SK-N-SH treated with all-trans-retinoic acid at 6 μM for 48 hours (cell line): ENCODE measurements around the gene SGPP1.

Experiments used
- ATAC-seq: fragments of 200-7000 bp; cut with Tn5 transposase; 3 replicates; pipeline ENCODE4 v1.9.1; 2020; ENCODE audit warnings: mild to moderate bottlenecking, moderate library complexity
- ARNTL ChIP-seq: fragments of 450-650 bp; formaldehyde crosslinking; IDR thresholded peaks from 2 replicates; pipeline ENCODE4 v1.5.0; 2020; ENCODE audit warnings: low read depth, mild to moderate bottlenecking, moderate library complexity, borderline replicate concordance
- CSDC2 ChIP-seq: fragments of 250-450 bp; sonication (Bioruptor Pico); IDR thresholded peaks from 2 replicates; pipeline ENCODE4 v1.5.0; 2020; ENCODE audit warnings: mild to moderate bottlenecking, moderate library complexity
- ESRRG ChIP-seq: fragments of 250-450 bp; sonication (Bioruptor Pico); IDR thresholded peaks from 2 replicates; pipeline ENCODE4 v1.6.1; 2021; ENCODE audit warnings: mild to moderate bottlenecking
- ISL1 ChIP-seq: fragments of 250-450 bp; sonication (Bioruptor Pico); IDR thresholded peaks from 2 replicates; pipeline ENCODE4 v2.1.2; 2022; ENCODE audit warnings: mild to moderate bottlenecking, moderate library complexity
- OSR1 ChIP-seq: fragments of 250-450 bp; sonication (Bioruptor Pico); IDR thresholded peaks from 2 replicates; pipeline ENCODE4 v1.8.0; 2022; ENCODE audit warnings: moderate library complexity, mild to moderate bottlenecking, inconsistent platforms
- PPARA ChIP-seq: fragments of 250-450 bp; sonication (Bioruptor Pico); IDR thresholded peaks from 2 replicates; pipeline ENCODE4 v1.5.0; 2020; ENCODE audit warnings: mild to moderate bottlenecking, borderline replicate concordance
- RARB ChIP-seq: fragments of 250-450 bp; sonication (Bioruptor Pico); IDR thresholded peaks from 2 replicates; pipeline ENCODE4 v1.8.0; 2021; ENCODE audit warnings: mild to moderate bottlenecking, moderate library complexity
- SNAI2 ChIP-seq: fragments of 250-450 bp; sonication (Bioruptor Pico); IDR thresholded peaks from 2 replicates; pipeline ENCODE4 v1.5.0; 2020; ENCODE audit warnings: mild to moderate bottlenecking, moderate library complexity
- TCF4 ChIP-seq: fragments of 250-450 bp; sonication (Bioruptor Pico); IDR thresholded peaks from 2 replicates; pipeline ENCODE4 v1.8.0; 2021; ENCODE audit warnings: mild to moderate bottlenecking, moderate library complexity, borderline replicate concordance
- TOX ChIP-seq: fragments of 250-450 bp; sonication (Bioruptor Pico); IDR thresholded peaks from 2 replicates; pipeline ENCODE4 v1.8.0; 2021; ENCODE audit warnings: mild to moderate bottlenecking, moderate library complexity, borderline replicate concordance
- ZC3H10 ChIP-seq: fragments of 250-450 bp; sonication (Bioruptor Pico); IDR thresholded peaks from 2 replicates; pipeline ENCODE4 v1.5.1; 2021; ENCODE audit warnings: mild to moderate bottlenecking, moderate library complexity
- ZFP3 ChIP-seq: fragments of 250-450 bp; sonication (Bioruptor Pico); IDR thresholded peaks from 2 replicates; pipeline ENCODE4 v1.5.0; 2020; ENCODE audit warnings: mild to moderate bottlenecking, moderate library complexity
- ZFP30 ChIP-seq: fragments of 450-650 bp; formaldehyde crosslinking; IDR thresholded peaks from 2 replicates; pipeline ENCODE4 v1.5.0; 2022; ENCODE audit warnings: mild to moderate bottlenecking, moderate library complexity
- ZNF565 ChIP-seq: fragments of 450-650 bp; formaldehyde crosslinking; conservative IDR thresholded peaks from 2 replicates; pipeline ENCODE4 v1.5.0; 2020; ENCODE audit warnings: low read depth, mild to moderate bottlenecking, moderate library complexity
- ZNF70 ChIP-seq: fragments of 450-650 bp; formaldehyde crosslinking; IDR thresholded peaks from 2 replicates; pipeline ENCODE4 v1.5.0; 2020; ENCODE audit warnings: mild to moderate bottlenecking, moderate library complexity
- ZNF8 ChIP-seq: fragments of 450-650 bp; formaldehyde crosslinking; IDR thresholded peaks from 2 replicates; pipeline ENCODE4 v1.5.0; 2020; ENCODE audit warnings: mild to moderate bottlenecking, moderate library complexity
- TF ChIP-seq, protein P1 (sequence below): fragments of 250-450 bp; sonication (Bioruptor Pico); IDR thresholded peaks from 2 replicates; pipeline ENCODE4 v1.8.0; 2020; ENCODE audit warnings: mild to moderate bottlenecking, moderate library complexity, borderline replicate concordance
- TF ChIP-seq, protein P2 (sequence below): fragments of 250-450 bp; sonication (Bioruptor Pico); IDR thresholded peaks from 2 replicates; pipeline ENCODE4 v1.5.1; 2021; ENCODE audit warnings: mild to moderate bottlenecking, moderate library complexity
- TF ChIP-seq, protein P3 (sequence below): fragments of 250-450 bp; sonication (Bioruptor Pico); IDR thresholded peaks from 2 replicates; pipeline ENCODE4 v1.5.1; 2020; ENCODE audit warnings: low read depth, mild to moderate bottlenecking, moderate library complexity
- TF ChIP-seq, protein P4 (sequence below): fragments of 250-450 bp; sonication (Bioruptor Pico); IDR thresholded peaks from 2 replicates; pipeline ENCODE4 v1.5.0; 2020; ENCODE audit warnings: mild to moderate bottlenecking, moderate library complexity

Gene SGPP1

DNA sequence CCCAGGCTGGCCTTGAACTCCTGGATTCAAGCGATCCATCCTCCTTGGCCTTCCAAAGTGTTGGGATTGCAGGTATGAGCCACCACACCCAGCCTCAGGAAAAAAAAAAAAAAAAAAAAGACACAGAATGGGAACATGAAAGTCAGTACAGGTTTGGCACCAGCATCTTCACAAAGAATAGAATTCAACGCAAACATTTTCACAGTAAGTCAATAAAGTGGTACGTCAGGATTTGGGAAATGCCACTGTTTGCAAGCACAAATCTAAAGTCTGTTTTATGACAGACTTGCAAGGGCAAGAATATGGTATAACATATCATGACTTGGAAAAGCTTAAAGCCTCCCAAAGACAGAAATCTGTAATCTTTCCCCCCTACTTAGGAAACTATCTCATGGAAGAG lies 51.2 kb downstream of the SGPP1 start:
- ATAC-seq = no peak
- no peak for TF ChIP-seq PPARA (CRISPR knock-in tag)
- TF ChIP-seq ZNF70 (CRISPR knock-in tag) = no peak

DNA sequence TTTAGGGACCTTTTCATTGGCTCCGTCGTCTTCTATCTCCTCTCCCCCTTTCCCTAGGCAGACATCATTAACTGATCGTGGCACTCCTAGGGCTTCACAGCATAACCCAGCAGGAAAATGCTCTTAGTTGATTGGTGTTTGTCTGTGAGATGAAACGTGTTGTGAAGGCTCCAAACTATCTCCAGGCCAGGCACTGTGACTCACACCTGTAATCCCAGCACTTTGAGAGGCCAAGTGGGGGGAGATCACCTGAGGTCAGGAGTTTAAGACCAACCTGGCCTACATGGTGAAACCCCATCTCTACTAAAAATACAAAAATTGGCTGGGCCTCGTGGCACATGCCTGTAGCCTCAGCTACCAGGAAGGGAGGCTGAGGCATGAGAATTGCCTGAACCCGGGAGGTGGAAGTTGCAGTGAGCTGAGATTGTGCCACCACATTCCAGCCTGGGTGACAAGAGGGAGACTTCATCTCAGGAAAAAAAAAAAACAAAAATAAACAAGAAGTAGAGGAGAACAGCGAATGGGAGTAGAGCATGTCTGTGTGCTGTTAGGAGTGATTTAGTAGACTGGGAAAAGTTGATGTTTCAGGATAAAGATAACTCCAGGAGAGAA lies 53.9 kb downstream of the SGPP1 start:
- TF ChIP-seq ZNF8 (CRISPR knock-in tag) = no peak
- TF ChIP-seq, all 23 proteins: peak for 0

DNA sequence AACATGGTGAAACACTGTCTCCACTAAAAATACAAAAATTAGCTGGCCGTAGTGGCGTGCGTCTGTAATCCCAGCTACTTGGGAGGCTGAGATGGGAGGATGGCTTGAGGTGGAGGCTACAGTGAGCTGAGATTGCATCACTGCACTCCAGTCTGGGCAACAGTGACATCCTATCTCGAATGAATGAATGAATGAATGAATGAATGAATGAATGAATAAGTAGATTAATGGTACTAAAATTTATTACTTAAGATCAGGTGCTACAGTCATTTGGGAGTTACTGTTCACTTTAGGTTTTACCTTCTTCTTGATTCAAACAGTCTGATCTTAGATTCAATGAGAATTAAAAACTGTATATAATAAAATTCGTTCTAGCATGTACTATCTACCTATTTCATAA lies 54.6 kb downstream of the SGPP1 start:
- TF ChIP-seq ZFP3 (no peak), ZNF8 (CRISPR knock-in tag) (no peak), TCF4 (no peak)
- TF ChIP-seq, protein P1, sequence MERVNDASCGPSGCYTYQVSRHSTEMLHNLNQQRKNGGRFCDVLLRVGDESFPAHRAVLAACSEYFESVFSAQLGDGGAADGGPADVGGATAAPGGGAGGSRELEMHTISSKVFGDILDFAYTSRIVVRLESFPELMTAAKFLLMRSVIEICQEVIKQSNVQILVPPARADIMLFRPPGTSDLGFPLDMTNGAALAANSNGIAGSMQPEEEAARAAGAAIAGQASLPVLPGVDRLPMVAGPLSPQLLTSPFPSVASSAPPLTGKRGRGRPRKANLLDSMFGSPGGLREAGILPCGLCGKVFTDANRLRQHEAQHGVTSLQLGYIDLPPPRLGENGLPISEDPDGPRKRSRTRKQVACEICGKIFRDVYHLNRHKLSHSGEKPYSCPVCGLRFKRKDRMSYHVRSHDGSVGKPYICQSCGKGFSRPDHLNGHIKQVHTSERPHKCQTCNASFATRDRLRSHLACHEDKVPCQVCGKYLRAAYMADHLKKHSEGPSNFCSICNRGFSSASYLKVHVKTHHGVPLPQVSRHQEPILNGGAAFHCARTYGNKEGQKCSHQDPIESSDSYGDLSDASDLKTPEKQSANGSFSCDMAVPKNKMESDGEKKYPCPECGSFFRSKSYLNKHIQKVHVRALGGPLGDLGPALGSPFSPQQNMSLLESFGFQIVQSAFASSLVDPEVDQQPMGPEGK (CRISPR knock-in tag) = no peak
- no peak for ATAC-seq

More for the DNA sequence above, 53.9 kb downstream of the SGPP1 start:
- no peak for ATAC-seq

DNA sequence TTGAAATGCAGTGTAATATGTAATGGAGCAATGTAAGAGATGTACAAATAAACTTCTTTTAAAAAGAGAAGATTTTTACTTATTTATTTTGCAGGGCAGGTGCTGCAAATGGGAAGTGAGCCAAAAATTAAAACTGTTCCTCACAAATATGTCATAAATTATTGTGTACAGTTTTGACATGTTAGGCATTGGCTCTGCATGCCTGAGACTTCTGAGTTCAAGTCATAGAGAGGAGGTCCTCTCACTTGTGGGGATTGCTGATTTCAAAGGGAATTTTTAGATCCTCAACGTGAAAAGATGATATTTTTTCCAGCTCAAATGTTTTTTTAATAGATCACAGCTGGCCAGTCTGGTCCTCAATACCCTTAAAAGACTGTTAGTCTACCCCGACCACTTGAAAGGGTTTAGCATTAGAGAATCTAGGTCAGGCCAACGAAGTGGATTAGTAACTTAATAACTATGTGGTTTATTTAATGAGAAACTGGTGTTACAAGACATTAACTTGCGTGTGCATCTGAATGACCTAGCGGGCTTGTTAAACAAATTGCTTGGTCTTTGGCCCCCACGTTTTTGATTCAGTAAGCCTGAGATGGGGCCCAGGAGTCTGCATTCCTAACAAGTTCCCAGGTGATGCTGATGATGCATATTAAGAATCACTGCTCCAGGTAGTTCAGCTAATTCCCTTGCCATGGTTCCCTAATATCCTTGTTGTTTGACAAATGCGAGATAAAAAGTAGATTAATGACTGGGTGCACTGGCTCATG lies 55.3 kb downstream of the SGPP1 start:
- TF ChIP-seq, protein P2, sequence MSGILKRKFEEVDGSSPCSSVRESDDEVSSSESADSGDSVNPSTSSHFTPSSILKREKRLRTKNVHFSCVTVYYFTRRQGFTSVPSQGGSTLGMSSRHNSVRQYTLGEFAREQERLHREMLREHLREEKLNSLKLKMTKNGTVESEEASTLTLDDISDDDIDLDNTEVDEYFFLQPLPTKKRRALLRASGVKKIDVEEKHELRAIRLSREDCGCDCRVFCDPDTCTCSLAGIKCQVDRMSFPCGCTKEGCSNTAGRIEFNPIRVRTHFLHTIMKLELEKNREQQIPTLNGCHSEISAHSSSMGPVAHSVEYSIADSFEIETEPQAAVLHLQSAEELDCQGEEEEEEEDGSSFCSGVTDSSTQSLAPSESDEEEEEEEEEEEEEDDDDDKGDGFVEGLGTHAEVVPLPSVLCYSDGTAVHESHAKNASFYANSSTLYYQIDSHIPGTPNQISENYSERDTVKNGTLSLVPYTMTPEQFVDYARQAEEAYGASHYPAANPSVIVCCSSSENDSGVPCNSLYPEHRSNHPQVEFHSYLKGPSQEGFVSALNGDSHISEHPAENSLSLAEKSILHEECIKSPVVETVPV (CRISPR knock-in tag) = no peak
- TF ChIP-seq ARNTL (CRISPR knock-in tag) (no peak), RARB (CRISPR knock-in tag) (no peak), ZFP30 (CRISPR knock-in tag) (no peak), ZNF70 (CRISPR knock-in tag) (no peak), ISL1 (CRISPR knock-in tag) (no peak), ZC3H10 (CRISPR knock-in tag) (no peak), TCF4 (no peak), ZNF8 (CRISPR knock-in tag) (no peak), OSR1 (CRISPR knock-in tag) (no peak), ZNF565 (CRISPR knock-in tag) (no peak), SNAI2 (no peak), CSDC2 (CRISPR knock-in tag) (no peak), TOX (no peak), ESRRG (CRISPR knock-in tag) (no peak)
- TF ChIP-seq, protein P3, sequence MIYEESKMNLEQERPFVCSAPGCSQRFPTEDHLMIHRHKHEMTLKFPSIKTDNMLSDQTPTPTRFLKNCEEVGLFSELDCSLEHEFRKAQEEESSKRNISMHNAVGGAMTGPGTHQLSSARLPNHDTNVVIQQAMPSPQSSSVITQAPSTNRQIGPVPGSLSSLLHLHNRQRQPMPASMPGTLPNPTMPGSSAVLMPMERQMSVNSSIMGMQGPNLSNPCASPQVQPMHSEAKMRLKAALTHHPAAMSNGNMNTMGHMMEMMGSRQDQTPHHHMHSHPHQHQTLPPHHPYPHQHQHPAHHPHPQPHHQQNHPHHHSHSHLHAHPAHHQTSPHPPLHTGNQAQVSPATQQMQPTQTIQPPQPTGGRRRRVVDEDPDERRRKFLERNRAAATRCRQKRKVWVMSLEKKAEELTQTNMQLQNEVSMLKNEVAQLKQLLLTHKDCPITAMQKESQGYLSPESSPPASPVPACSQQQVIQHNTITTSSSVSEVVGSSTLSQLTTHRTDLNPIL (CRISPR knock-in tag) = no peak
- TF ChIP-seq, protein P1 (CRISPR knock-in tag) = no peak
- ATAC-seq = peak; percentile 34; the same call in 2 of the 3 replicates

DNA sequence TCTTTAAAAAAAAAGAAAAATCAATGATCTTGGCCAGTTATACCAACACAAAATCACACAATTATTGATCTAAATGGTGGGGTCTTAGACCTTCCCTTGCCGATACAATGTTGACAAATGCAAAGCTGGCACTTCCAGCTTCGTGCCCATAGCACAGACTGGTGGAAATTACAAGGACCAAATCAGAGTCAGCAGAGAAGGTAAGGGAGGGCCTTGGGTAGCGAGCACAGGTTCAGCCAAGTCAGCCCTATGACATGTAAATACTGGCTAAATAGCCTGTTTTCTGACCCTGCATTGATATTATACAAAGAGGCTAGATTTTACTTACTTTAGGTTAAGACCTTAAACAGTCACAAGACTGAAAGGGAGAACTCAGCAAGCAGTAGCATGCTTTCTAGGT lies 55.9 kb downstream of the SGPP1 start:
- ATAC-seq = no peak
- TF ChIP-seq ZNF70 (CRISPR knock-in tag) (no peak), ZFP3 (no peak), ISL1 (CRISPR knock-in tag) (no peak), ESRRG (CRISPR knock-in tag) (no peak), OSR1 (CRISPR knock-in tag) (no peak), SNAI2 (no peak), ZFP30 (CRISPR knock-in tag) (no peak), PPARA (CRISPR knock-in tag) (no peak)
- TF ChIP-seq, protein P4, sequence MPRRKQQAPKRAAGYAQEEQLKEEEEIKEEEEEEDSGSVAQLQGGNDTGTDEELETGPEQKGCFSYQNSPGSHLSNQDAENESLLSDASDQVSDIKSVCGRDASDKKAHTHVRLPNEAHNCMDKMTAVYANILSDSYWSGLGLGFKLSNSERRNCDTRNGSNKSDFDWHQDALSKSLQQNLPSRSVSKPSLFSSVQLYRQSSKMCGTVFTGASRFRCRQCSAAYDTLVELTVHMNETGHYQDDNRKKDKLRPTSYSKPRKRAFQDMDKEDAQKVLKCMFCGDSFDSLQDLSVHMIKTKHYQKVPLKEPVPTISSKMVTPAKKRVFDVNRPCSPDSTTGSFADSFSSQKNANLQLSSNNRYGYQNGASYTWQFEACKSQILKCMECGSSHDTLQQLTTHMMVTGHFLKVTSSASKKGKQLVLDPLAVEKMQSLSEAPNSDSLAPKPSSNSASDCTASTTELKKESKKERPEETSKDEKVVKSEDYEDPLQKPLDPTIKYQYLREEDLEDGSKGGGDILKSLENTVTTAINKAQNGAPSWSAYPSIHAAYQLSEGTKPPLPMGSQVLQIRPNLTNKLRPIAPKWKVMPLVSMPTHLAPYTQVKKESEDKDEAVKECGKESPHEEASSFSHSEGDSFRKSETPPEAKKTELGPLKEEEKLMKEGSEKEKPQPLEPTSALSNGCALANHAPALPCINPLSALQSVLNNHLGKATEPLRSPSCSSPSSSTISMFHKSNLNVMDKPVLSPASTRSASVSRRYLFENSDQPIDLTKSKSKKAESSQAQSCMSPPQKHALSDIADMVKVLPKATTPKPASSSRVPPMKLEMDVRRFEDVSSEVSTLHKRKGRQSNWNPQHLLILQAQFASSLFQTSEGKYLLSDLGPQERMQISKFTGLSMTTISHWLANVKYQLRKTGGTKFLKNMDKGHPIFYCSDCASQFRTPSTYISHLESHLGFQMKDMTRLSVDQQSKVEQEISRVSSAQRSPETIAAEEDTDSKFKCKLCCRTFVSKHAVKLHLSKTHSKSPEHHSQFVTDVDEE (CRISPR knock-in tag) = no peak
- TF ChIP-seq, protein P2 (CRISPR knock-in tag) = no peak
- TF ChIP-seq, protein P1 (CRISPR knock-in tag) = no peak
